ENCODE results near the gene ZSWIM4.

ZSWIM4 gene

DNA sequence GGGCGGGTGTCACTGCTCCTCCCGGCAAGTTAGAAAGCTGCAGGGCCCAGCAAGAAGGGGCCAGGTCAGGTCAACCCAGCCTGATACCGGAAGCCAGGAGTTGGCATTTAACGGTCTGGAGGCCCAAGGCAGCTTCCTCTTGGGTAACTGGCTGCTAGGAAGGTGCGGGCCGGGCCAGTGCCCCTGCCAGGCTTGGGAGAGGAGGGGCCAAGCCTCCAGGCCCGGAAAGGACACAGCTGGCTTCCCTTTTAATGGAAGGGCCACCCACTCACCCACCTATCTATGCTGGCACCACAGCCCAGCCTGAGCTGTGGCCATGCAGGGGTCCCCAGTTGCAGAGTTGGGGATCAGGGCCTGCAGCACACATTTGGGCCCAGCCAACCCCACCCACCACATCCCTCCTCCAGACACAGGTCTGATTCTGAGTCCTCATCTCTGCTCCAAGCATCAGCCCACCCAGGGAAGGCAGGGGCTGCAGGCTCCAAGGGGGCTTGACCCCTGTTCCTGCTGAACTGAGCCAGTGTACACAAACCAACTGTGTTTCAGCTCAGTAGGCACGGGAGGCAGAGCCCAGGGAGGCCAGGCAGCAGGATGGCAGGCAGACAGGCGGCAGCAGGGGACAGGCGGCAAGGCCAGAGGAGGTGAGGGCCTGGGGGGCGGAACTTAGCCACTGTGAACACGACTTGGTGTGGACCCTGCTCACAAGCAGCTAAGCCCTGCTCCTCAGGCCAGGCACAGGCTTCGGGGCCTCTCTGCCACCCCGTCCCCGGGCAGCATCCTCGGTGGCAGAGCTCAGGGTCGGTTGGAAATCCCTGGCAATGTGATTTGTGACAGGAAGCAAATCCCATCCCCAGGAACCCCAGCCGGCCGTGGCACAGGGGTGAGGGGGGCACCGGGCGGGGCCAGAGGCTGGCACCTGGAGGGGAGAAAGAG, 40.8 kb downstream of the ZSWIM4 start:
- DNase-seq (ENCODE audit: low spot score): no peak

- no peak for DNase-seq (ENCODE audit: low spot score)
These were observed 43.3 kb downstream of the ZSWIM4 start for GRCh38 chr19:13838435-13839129.

- DNase-seq (ENCODE audit: low spot score): no peak
These were observed 44.1 kb downstream of the ZSWIM4 start for GRCh38 chr19:13839130-13839937.

DNA sequence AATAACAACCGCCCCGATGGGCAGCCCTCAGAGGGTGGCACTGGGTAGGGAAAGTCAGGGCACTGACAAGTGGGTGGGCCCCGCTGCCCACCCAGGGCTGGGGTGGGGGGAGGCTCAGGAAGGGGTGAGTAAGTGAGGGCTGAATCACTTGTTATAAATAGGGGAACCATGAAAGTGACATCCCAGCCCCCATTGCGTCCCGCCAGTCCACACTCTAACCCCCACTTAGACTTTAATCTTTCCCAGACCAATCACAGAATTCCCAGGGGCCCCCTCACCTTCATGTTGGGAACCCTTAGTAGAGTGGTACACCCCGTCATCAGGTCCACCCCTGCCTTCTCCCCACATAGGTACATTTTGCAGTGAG, 44.7 kb downstream of the ZSWIM4 start:
- DNase-seq (ENCODE audit: low spot score): no peak

DNA sequence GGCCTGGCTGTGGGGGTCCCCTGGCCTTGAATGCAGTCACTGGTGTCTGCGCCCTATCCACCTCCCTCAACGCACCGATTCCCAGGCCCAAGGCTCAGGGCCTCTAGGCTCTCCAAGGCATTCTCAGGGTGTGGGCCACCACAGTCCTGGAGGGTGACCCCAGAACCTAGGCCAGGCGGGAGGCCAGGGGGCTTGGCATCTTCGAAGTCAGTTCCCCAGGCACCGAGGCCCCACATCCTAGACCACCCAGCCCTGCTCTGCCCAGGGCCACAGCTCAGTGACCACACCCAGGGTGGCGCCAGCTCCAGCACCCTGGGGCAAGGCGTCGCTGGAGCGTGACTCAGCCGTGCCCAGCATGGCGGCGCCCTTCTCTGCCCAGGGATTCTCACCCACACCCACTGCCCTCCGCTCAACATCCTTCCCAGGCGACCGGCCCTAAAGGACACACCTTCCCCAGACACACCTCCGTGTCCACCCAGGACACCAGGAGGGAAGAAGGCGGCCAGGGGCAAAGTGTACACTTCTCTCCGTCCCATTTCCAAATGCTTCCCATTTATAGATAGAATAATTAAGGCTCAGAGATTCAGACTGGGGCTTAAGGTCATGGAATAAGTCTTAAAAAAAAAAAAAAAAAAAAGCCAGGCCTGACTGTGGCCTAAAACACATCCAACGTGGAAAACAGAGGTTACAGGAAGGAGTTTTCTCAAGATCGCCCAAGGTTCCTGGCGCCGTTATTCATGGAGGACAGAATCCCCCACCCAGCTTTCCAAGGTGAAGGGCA, 45.3 kb downstream of the ZSWIM4 start:
- DNase-seq (ENCODE audit: low spot score): no peak

GRCh38 chr19:13841086-13841961, 46.1 kb downstream of the ZSWIM4 start:
- DNase-seq (ENCODE audit: low spot score): no peak

- DNase-seq (ENCODE audit: low spot score): no peak
These were observed 46.7 kb downstream of the ZSWIM4 start for GRCh38 chr19:13841962-13842290.

DNA sequence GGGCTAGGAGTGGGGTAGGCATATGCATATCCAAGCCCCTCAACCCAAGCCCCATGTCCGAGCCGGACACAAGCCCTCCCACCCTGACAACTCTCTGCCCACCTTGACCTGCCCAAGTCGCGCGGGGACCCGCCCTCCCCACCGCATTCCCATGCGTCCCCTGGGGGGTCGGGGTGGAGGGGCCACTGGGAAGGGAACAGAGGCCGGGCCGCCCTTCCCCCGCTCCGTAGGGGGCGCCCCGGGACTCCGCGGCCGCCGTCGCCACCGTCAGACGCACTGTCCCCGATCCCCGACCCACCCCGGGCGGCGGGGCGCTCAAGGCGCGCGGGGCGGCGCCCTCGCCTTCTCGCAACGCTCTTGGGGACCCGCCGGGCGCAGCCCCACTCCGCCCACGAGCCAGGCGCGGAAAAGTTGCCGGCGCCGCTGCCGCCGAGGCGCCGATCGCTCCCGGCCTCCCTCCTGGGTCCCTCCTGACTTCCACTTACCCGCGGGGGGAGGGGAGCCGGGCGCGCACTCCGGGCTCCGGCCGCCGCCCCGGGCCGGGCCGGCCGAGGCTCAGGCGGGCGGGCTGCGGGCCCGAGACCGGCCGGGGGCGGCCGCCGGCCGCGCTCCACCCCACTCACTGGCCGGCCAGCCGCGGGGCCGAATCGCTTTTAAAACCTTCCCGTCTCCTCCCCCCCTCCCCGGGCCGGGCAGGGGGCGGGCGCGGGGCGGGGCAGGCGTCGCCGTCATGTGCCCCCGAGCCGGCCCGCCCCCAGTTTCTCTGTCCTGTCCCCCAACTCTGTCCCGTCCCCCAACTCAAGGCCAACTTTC, 47.3 kb downstream of the ZSWIM4 start:
- DNase-seq (ENCODE audit: low spot score): peak; percentile 94

- DNase-seq (ENCODE audit: low spot score): peak; percentile 81
These were observed 48.1 kb downstream of the ZSWIM4 start for GRCh38 chr19:13843104-13843921.

- no peak for DNase-seq (ENCODE audit: low spot score)
These were observed 48.9 kb downstream of the ZSWIM4 start for GRCh38 chr19:13844130-13844631.

GRCh38 chr19:13846557-13847406, 51.5 kb downstream of the ZSWIM4 start:
- peak; percentile 92 for DNase-seq (ENCODE audit: low spot score)

DNA sequence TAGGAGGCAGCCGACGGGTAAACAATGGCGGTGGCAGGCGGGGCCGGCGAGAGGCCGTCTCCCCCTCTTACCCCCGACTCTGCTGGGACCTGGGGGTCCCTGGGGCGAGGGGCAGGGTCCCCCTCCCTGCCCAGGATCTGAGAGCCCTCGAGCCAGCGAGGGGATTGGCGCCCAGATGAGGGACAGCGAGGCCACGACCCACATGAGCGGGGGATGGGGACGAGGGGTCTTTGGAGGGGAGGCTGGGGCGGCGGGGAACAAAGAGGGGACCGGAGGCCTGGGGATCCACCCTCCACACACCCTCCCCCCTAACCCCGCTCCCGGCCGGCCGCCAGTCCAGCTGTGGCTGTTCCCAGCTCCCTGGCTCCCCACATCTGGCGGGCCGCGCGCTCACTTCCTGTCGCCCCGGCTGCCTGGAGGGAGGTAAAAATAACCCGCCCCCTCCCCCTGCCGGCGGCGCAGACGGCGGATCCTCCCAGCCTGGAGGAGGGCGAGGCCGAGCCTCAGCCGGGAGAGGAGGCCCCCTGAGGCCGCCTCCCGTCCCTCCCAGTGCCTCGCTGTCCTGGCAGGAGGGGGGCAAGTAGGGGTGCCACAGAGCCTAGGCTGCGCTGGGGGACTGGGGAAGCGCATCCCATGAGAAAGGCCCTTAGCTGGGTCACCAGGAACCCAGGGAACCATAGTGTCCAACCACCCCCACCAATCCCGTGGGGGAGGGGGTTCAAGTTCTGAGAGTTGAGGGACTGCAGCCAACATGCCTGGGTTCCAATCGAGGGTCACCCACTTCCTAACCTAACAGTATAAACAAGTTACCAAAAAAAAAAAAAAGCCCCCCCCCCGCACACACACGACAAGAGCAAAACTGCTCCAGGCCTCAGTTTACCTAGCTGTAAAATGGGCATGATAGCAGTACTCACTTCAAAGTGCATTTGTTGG, 52.4 kb downstream of the ZSWIM4 start:
- DNase-seq (ENCODE audit: low spot score): peak; percentile 95

- DNase-seq (ENCODE audit: low spot score): no peak
These were observed 53.1 kb downstream of the ZSWIM4 start for GRCh38 chr19:13848340-13848677.

GRCh38 chr19:13848798-13849676, 53.8 kb downstream of the ZSWIM4 start:
- no peak for DNase-seq (ENCODE audit: low spot score)

DNA sequence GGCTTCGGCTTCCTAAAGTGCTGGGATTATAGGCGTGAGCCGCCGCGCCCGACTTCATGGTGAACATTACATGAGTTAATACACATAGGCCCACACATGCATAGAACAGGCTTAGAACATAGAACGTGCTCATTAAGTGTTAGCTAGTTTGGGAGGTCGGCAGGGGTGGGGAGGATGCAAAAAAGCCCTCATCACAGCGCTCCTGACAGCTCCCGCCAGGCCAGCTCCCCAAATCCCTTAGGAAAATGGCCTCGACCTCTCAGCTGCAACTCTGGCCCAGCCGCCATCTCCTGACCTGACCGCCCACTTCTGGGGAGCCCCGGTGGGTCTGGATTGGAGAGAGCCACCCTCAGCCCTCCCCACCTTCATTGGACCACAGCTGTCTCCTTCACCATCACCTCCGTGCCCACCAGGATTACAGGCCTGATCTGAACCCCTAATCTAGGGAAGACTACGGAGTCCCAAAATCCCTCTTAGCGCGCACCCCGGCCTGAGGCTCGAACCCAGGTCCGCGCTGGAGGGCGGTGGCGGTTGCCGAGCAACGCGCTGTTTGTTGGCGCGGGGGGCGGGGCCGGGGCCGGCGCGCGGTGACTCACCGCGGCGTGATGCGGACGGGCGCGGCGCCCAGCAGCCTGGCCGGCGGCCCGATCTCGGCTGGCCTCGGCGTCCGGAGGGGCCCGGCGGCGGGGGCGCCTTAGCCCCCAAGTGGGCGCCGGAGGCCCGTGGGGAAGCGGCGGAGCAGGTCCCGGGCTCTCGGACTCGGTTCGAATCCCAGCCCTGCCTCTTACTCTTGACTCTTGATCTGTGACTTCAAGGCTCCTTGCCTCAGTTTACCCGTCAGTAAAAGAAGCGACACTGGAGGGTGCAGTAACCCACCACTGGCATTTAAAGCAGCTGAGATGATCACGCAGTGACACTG, 55.0 kb downstream of the ZSWIM4 start:
- peak; percentile 83 for DNase-seq (ENCODE audit: low spot score)

Data from HuH-7.5 (cell line).